Osteoblast (primary cell): ENCODE measurements around the gene NOS3. TPM values are rescaled to one million over a fixed set of nuclear protein-coding genes. Genes with fewer than 3 reads are reported as not detected.
"Not testable (repeated sequence)": the region's sequence is repeated elsewhere in the genome, so short reads cannot be mapped to it uniquely, and the experiment has no call there.

Experiments
- DNase-seq: peaks from one replicate; pipeline ENCODE4 v3.0.0; 2011; ENCODE audit warnings: low spot score, mixed read lengths; ENCODE audit not compliant: insufficient read length; ENCODE audit errors: missing footprints
- H2AFZ ChIP-seq: 2 replicates; pipeline ENCODE4 v1.6.0; 2011; ENCODE audit warnings: mild to moderate bottlenecking, low read length
- H3K27ac ChIP-seq: 2 replicates; pipeline ENCODE4 v1.5.1; 2011; ENCODE audit warnings: mild to moderate bottlenecking, low read depth, low read length, moderate library complexity
- H3K27me3 ChIP-seq: 2 replicates; pipeline ENCODE4 v1.6.0; 2012; ENCODE audit warnings: mild to moderate bottlenecking, control low read depth, inconsistent platforms, low read length, moderate library complexity; ENCODE audit not compliant: insufficient read depth
- H3K36me3 ChIP-seq: 2 replicates; pipeline ENCODE4 v1.5.1; 2011; ENCODE audit warnings: mild to moderate bottlenecking, low read length, control low read depth, moderate library complexity; ENCODE audit not compliant: insufficient read depth
- H3K4me1 ChIP-seq: 2 replicates; pipeline ENCODE4 v1.5.1; 2011; ENCODE audit warnings: mild to moderate bottlenecking, low read length, control low read depth, moderate library complexity; ENCODE audit not compliant: insufficient read depth
- H3K4me2 ChIP-seq: 2 replicates; pipeline ENCODE4 v1.6.0; 2011; ENCODE audit warnings: mild to moderate bottlenecking, low read length; ENCODE audit not compliant: insufficient read depth
- H3K4me3 ChIP-seq: fragments of 200-600 bp; sonication (generic); 3 replicates; pipeline ENCODE4 v1.5.1; 2012; ENCODE audit warnings: mild to moderate bottlenecking, low read length, inconsistent platforms; ENCODE audit not compliant: insufficient read depth
- H3K79me2 ChIP-seq: 2 replicates; pipeline ENCODE4 v1.6.0; 2012; ENCODE audit warnings: mild to moderate bottlenecking, low read length, control low read depth, inconsistent platforms; ENCODE audit not compliant: insufficient read depth
- H3K9me3 ChIP-seq: 2 replicates; pipeline ENCODE4 v1.5.1; 2011; ENCODE audit warnings: low read depth, low read length, control low read depth
- H4K20me1 ChIP-seq: 2 replicates; pipeline ENCODE4 v1.6.0; 2012; ENCODE audit warnings: mild to moderate bottlenecking, low read length, control low read depth; ENCODE audit not compliant: insufficient read depth
- CTCF ChIP-seq: IDR thresholded peaks from 2 replicates; pipeline ENCODE4 v1.5.1; 2011; ENCODE audit warnings: mild to moderate bottlenecking, low read depth, low read length, moderate library complexity; ENCODE audit errors: extremely low read depth
- total RNA-seq: library from RNA; depleted of rRNA; stranded (reverse); fragments of >200 nt; gene quantifications from 2 replicates; pipeline ENCODE4 v1.2.3, GENCODE V29; 2012

The NOS3 gene
- total RNA-seq, 1 donor: not detected

GRCh38 chr7:151020231-151020630, 29.4 kb downstream of the NOS3 start:
- no peak for TF ChIP-seq CTCF
- Histone ChIP-seq H3K27me3 (peaks cover 47% of the 10 kb centered on the region), H3K4me1 (no peaks in the 10 kb centered on the region), H3K4me2 (no peak overlapping the region), H3K27ac (no peak overlapping the region), H2AFZ (no peak overlapping the region), H3K9me3 (no peaks in the 10 kb centered on the region), H3K79me2 (no peaks in the 10 kb centered on the region), H4K20me1 (no peaks in the 10 kb centered on the region), H3K36me3 (no peaks in the 10 kb centered on the region), H3K4me3 (no peak overlapping the region)
- DNase-seq: no peak

GRCh38 chr7:151023232-151023631, 32.4 kb downstream of the NOS3 start:
- Histone ChIP-seq H3K27me3 (peaks cover 49% of the 10 kb centered on the region), H3K4me1 (peaks cover 5% of the 10 kb centered on the region), H2AFZ (no peak overlapping the region), H4K20me1 (no peaks in the 10 kb centered on the region), H3K9me3 (no peaks in the 10 kb centered on the region), H3K4me2 (no peak overlapping the region), H3K4me3 (no peak overlapping the region), H3K79me2 (no peaks in the 10 kb centered on the region), H3K27ac (no peak overlapping the region), H3K36me3 (no peaks in the 10 kb centered on the region)
- TF ChIP-seq CTCF: no peak
- peak; percentile 64 for DNase-seq

- no peak for TF ChIP-seq CTCF
Measured at GRCh38 chr7:151024435-151025056, 33.7 kb downstream of the NOS3 start, which contains the start of gene ATG9B. ATG9B (minus strand) TSS chr7:151024494; CDS start chr7:151024423, 71 bp downstream.

GRCh38 chr7:151025924-151026671, 35.3 kb downstream of the NOS3 start:
- H3K27ac ChIP-seq: no peak overlapping the region
- no peak overlapping the region for H2AFZ ChIP-seq
- no peaks in the 10 kb centered on the region for H3K9me3 ChIP-seq
- H3K4me2 ChIP-seq: no peak overlapping the region
- no peak for DNase-seq
- TF ChIP-seq CTCF: no peak
- no peaks in the 10 kb centered on the region for H4K20me1 ChIP-seq
- H3K36me3 ChIP-seq: no peaks in the 10 kb centered on the region
- H3K4me1 ChIP-seq: peaks cover 8% of the 10 kb centered on the region
- peaks cover 22% of the 10 kb centered on the region for H3K27me3 ChIP-seq
- peaks cover 10% of the 10 kb centered on the region for H3K79me2 ChIP-seq
- no peak overlapping the region for H3K4me3 ChIP-seq

More at GRCh38 chr7:151024435-151025056, 33.7 kb downstream of the NOS3 start, which contains the start of gene ATG9B:
- no peak for DNase-seq
- Histone ChIP-seq H3K27ac (no peak within 1 kb of the TSS), H3K4me1 (peaks cover 8% of the 10 kb centered on the region), H3K4me3 (no peak within 1 kb of the TSS), H3K27me3 (peaks cover 36% of the 10 kb centered on the region), H3K4me2 (no peak within 1 kb of the TSS), H2AFZ (no peak within 1 kb of the TSS), H3K36me3 (no peaks in the 10 kb centered on the region), H4K20me1 (no peaks in the 10 kb centered on the region), H3K79me2 (peaks cover 3% of the 10 kb centered on the region), H3K9me3 (no peaks in the 10 kb centered on the region)

- Histone ChIP-seq H3K4me2 (peak overlapping the region; percentile 95), H2AFZ (peak overlapping the region; percentile 92), H3K4me3 (peak overlapping the region; percentile 90), H3K79me2 (peaks cover 12% of the 10 kb centered on the region), H3K27me3 (peaks cover 19% of the 10 kb centered on the region)
- not testable (repeated sequence) for H3K36me3 ChIP-seq, H3K27ac ChIP-seq, H4K20me1 ChIP-seq, H3K4me1 ChIP-seq, H3K9me3 ChIP-seq, DNase-seq
Measured at GRCh38 chr7:151026771-151027727, 36.2 kb downstream of the NOS3 start.
